Measurements from ENCODE around the gene METTL23. TPM values are rescaled to one million over a fixed set of nuclear protein-coding genes. Genes with fewer than 3 reads are reported as not detected.

METTL23 gene
- total and polyA plus RNA-seq, 2 of the 8 experiments (the other 6 are each of a cell fraction or from before 2014, with no cell fraction given): 36.1 to 60.2 TPM

- TF ChIP-seq ZNF274 (IDR thresholded peaks at IDR 0.05; ENCODE audit: borderline replicate concordance, extremely low read depth, low read length) (no peak), SIRT6 (IDR thresholded peaks at IDR 0.05; ENCODE audit: low read length) (no peak), SAP30 (IDR thresholded peaks at IDR 0.05; ENCODE audit: insufficient read depth, insufficient replicate concordance, low read length) (no peak), GTF2F1 (IDR thresholded peaks at IDR 0.05; ENCODE audit: borderline replicate concordance, low read depth, low read length) (no peak), YY1 (IDR thresholded peaks at IDR 0.05; ENCODE audit: low read depth, low read length) (peak; percentile 98), CBX5 (IDR thresholded peaks at IDR 0.05; ENCODE audit: low read depth, low read length) (no peak), TEAD4 (IDR thresholded peaks at IDR 0.05; ENCODE audit: low read depth, low read length) (no peak), EGR1 (IDR thresholded peaks at IDR 0.05; ENCODE audit: borderline replicate concordance, low read depth, low read length) (no peak), NANOG (IDR thresholded peaks at IDR 0.05; ENCODE audit: insufficient read depth, low read depth, low read length, poor library complexity, severe bottlenecking) (no peak), FOSL1 (IDR thresholded peaks at IDR 0.05; ENCODE audit: insufficient read depth, low read depth, low read length) (no peak), TAF1 (IDR thresholded peaks at IDR 0.05; ENCODE audit: low read depth, low read length) (peak; percentile 83; the same call in 1 of the 2 replicates), RNF2 (IDR thresholded peaks at IDR 0.05; ENCODE audit: borderline replicate concordance, low read depth, low read length, missing control alignments, poor library complexity, severe bottlenecking) (no peak), SIN3A (conservative IDR thresholded peaks at IDR 0.05 in 1 of 2, IDR thresholded peaks at IDR 0.05 in 1 of 2; ENCODE audit: low read depth in 1 of 2, low read length in 2 of 2) (peak; percentile 82 to 94; a peak in 2 of 4 replicates), RAD21 (IDR thresholded peaks at IDR 0.05 in 1 of 2, conservative IDR thresholded peaks at IDR 0.05 in 1 of 2; ENCODE audit: low read depth in 2 of 2, low read length in 2 of 2) (no peak), CHD2 (IDR thresholded peaks at IDR 0.05; ENCODE audit: low read length) (peak; percentile 78), SUZ12 (IDR thresholded peaks at IDR 0.05; ENCODE audit: low read length) (no peak), CEBPB (IDR thresholded peaks at IDR 0.05; ENCODE audit: low read depth, low read length) (peak; percentile 60; the same call in 1 of the 2 replicates), KDM4A (IDR thresholded peaks at IDR 0.05; ENCODE audit: low read depth, low read length, severe bottlenecking) (peak; percentile 63), POLR2A (IDR thresholded peaks at IDR 0.05; ENCODE audit: control extremely low read depth in 1 of 2, low read depth in 2 of 2, low read length in 2 of 2) (peak in 1 of 2 experiments; percentile 43; a peak in 2 of 3 replicates), SP1 (IDR thresholded peaks at IDR 0.05; ENCODE audit: low read depth, low read length) (peak; percentile 74; the same call in 1 of the 2 replicates), KDM1A (IDR thresholded peaks at IDR 0.05; ENCODE audit: borderline replicate concordance, low read length) (no peak), SP4 (IDR thresholded peaks at IDR 0.05; ENCODE audit: low read length) (no peak), NRF1 (IDR thresholded peaks at IDR 0.05; ENCODE audit: low read depth, low read length) (no peak), TAF7 (optimal IDR thresholded peaks at IDR 0.05; ENCODE audit: borderline replicate concordance, low read depth, low read length) (no peak), SRF (IDR thresholded peaks at IDR 0.05; ENCODE audit: low read depth, low read length) (no peak), JUND (IDR thresholded peaks at IDR 0.05; ENCODE audit: low read length) (no peak)
Observed at GRCh38 chr17:76726231-76726775, 336 bp upstream of the METTL23 start, which contains the start of gene JMJD6 (continued).
